Astrocyte of the spinal cord (primary cell): ENCODE results near the gene PTPRT.

Experiments
- DNase-seq: peaks from one replicate; pipeline ENCODE4 v3.0.0; 2011; ENCODE audit warnings: low read depth, low spot score
- H3K4me3 ChIP-seq: 2 replicates; pipeline ENCODE4 v1.5.1; 2011; ENCODE audit warnings: low read depth, mild to moderate bottlenecking, low read length, moderate library complexity
- in situ Hi-C: cut with HindIII; loops from 2 replicates; pipeline ENCODE4 v1.10.0; 2017; ENCODE audit warnings: low sequenced_read_pairs
- TF ChIP-seq, protein P1 (sequence below): IDR thresholded peaks from 2 replicates; pipeline ENCODE4 v1.5.1; 2012; ENCODE audit warnings: low read depth, mild to moderate bottlenecking, low read length, inconsistent platforms

PTPRT gene

DNA sequence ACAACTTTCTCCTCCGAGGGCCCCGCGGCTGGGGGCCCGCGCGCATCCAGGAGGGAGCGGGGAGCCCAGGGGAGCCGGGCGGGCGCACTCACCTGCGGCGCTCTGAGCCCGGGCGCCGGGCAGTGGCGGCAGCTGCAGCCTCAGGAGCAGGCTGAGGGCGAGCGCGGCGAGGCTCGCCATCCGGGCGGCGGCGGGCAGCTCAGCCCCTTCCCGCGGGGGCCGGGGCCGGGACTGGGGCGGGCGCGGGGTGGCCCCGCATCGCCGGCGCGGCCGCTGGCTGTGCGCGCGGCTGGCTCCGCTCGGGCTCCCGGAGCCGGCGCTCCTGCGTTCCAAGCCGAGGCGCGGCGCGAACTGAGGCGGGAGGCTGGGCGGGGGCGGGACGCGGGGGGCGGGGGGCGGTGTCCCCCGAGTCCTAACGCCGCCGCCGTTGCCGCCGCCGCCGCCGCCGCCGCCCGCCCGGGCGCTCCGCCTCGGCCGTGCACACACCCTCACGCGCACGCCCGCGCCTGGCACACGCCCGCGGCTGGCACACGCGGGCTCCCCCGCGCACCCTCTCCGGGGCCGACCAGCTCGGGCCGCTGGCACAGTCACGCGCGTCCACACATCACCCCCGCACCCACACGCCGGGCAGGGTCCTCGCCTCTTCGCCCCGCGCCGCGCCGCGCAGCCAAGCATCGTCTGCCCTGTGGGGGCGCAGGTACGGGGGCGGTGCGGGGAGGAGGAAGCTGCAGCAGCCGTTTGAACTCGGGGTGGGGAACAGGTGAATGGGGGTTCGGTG, at the start of gene PTPRT:
Gene PTPRT, minus strand, starts transcription at position 353 of the 778 bp plus-strand sequence. Its CDS starts 173 bp downstream, at position 180.
- TF ChIP-seq, protein P1, sequence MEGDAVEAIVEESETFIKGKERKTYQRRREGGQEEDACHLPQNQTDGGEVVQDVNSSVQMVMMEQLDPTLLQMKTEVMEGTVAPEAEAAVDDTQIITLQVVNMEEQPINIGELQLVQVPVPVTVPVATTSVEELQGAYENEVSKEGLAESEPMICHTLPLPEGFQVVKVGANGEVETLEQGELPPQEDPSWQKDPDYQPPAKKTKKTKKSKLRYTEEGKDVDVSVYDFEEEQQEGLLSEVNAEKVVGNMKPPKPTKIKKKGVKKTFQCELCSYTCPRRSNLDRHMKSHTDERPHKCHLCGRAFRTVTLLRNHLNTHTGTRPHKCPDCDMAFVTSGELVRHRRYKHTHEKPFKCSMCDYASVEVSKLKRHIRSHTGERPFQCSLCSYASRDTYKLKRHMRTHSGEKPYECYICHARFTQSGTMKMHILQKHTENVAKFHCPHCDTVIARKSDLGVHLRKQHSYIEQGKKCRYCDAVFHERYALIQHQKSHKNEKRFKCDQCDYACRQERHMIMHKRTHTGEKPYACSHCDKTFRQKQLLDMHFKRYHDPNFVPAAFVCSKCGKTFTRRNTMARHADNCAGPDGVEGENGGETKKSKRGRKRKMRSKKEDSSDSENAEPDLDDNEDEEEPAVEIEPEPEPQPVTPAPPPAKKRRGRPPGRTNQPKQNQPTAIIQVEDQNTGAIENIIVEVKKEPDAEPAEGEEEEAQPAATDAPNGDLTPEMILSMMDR = no peak
- in situ Hi-C loops = no loop called here
- no peak for DNase-seq
- H3K4me3 ChIP-seq = no peak within 1 kb of the TSS

- in situ Hi-C loops = no loop called here
- no peak for DNase-seq
- H3K4me3 ChIP-seq = no peak overlapping the region
- TF ChIP-seq, protein P1 = no peak
Observed at GRCh38 chr20:43238833-43239232, 49.1 kb upstream of the PTPRT start.

- H3K4me3 ChIP-seq = no peak overlapping the region
- no peak for DNase-seq
- TF ChIP-seq, protein P1 = no peak
- in situ Hi-C loops = no loop called here
Observed at GRCh38 chr20:43238266-43238665, 48.6 kb upstream of the PTPRT start.

DNA sequence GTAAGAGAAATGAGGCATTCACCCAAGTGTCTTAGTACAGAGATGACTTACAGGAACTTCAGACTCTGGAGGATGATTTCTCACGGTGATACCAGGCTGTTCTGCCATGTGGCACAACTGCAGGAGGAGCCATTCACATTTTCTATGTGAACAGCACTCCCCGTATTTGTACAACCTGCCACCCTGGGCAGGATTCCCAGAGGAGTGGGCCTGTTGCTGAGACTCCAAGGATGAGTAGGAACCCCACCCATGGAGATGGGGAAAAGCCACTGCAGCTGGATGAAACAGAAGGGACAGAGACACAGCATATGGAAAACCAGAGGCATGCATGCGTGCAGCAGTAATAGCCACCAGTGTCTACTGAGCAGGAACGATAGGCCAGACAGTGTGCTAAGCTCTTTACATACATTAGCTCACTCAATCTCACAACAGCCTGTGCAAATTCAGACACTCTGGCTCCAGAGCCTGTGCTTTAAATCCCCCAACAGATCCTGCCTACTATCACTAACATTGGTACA, 48.0 kb upstream of the PTPRT start:
- H3K4me3 ChIP-seq = no peak overlapping the region
- no peak for DNase-seq
- in situ Hi-C loops = no loop called here
- TF ChIP-seq, protein P1 = no peak

- TF ChIP-seq, protein P1 = no peak
- no peak overlapping the region for H3K4me3 ChIP-seq
- no peak for DNase-seq
- in situ Hi-C loops = no loop called here
Observed at GRCh38 chr20:43235998-43236397, 46.3 kb upstream of the PTPRT start.

- in situ Hi-C loops = no loop called here
Observed at GRCh38 chr20:43231829-43232228, 42.1 kb upstream of the PTPRT start.

More at GRCh38 chr20:43231829-43232228, 42.1 kb upstream of the PTPRT start:
- no peak overlapping the region for H3K4me3 ChIP-seq
- TF ChIP-seq, protein P1 = no peak
- DNase-seq = no peak
